CD8-positive, alpha-beta memory T cell (primary cell): ENCODE measurements around the gene JDP2. TPM values are rescaled to one million over a fixed set of nuclear protein-coding genes. Genes with fewer than 3 reads are reported as not detected.

Experiments used
- CTCF ChIA-PET: fragments of 350-600 bp; sonication (Branson Sonifier 250); formaldehyde crosslinking; loops from one replicate; lab custom pipeline; 2021; ENCODE audit warnings: antibody characterized with exemption; lab: Charles Lee
- POLR2A ChIA-PET: fragments of 350-600 bp; sonication (Branson Sonifier 250); formaldehyde crosslinking; loops from one replicate; lab custom pipeline; 2021; ENCODE audit warnings: antibody characterized with exemption; lab: Charles Lee
- DNase-seq, 5 donors: peaks; one replicate each; pipeline versions ENCODE4 v3.0.0 to v3.0.0-alpha.2; 2020 to 2022; ENCODE audit warnings: mixed read lengths in 1 of 5
- H3K27ac ChIP-seq: one replicate; pipeline ENCODE4 v1.7.0; 2013; ENCODE audit warnings: low read depth, mild to moderate bottlenecking, low read length, moderate library complexity
- H3K27me3 ChIP-seq: 2 replicates; pipeline ENCODE4 v1.7.0; 2013; ENCODE audit warnings: low read length, mild to moderate bottlenecking; ENCODE audit not compliant: insufficient read depth, poor library complexity, severe bottlenecking
- H3K36me3 ChIP-seq: 2 replicates; pipeline ENCODE4 v1.7.0; 2013; ENCODE audit warnings: mild to moderate bottlenecking, low read length, moderate library complexity; ENCODE audit not compliant: insufficient read depth
- H3K4me1 ChIP-seq: 2 replicates; pipeline ENCODE4 v1.7.0; 2013; ENCODE audit warnings: mild to moderate bottlenecking, low read length, moderate library complexity; ENCODE audit not compliant: insufficient read depth
- H3K4me3 ChIP-seq: 2 replicates; pipeline ENCODE4 v1.7.0; 2013; ENCODE audit warnings: mild to moderate bottlenecking, low read length
- H3K9me3 ChIP-seq: 2 replicates; pipeline ENCODE4 v1.7.0; 2013; ENCODE audit warnings: mild to moderate bottlenecking, low read length
- H3K27ac Mint-ChIP-seq, 8 donors: one replicate each; pipeline ENCODE4 v1.8.0; 2020 to 2021; ENCODE audit warnings: mixed read lengths in 8 of 8, mild to moderate bottlenecking in 6 of 8, inconsistent platforms in 3 of 8, moderate library complexity in 3 of 8
- H3K27me3 Mint-ChIP-seq, 2 donors: one replicate each; pipeline ENCODE4 v1.8.0; 2020 to 2021; ENCODE audit warnings: mixed read lengths in 2 of 2, mild to moderate bottlenecking in 1 of 2, moderate library complexity in 1 of 2
- H3K36me3 Mint-ChIP-seq, 3 donors: one replicate each; pipeline ENCODE4 v1.8.0; 2020 to 2021; ENCODE audit warnings: mixed read lengths in 3 of 3, inconsistent platforms in 1 of 3, mild to moderate bottlenecking in 1 of 3
- H3K4me1 Mint-ChIP-seq, 3 donors: one replicate each; pipeline ENCODE4 v1.8.0; 2020 to 2021; ENCODE audit warnings: mixed read lengths in 3 of 3, inconsistent platforms in 1 of 3, mild to moderate bottlenecking in 1 of 3
- H3K4me3 Mint-ChIP-seq, 7 donors: one replicate each; pipeline ENCODE4 v1.8.0; 2020 to 2021; ENCODE audit warnings: mixed read lengths in 7 of 7, mild to moderate bottlenecking in 6 of 7, moderate library complexity in 4 of 7, inconsistent platforms in 2 of 7
- H3K9me3 Mint-ChIP-seq, 5 donors: one replicate each; pipeline ENCODE4 v1.8.0; 2020 to 2022; ENCODE audit warnings: mixed read lengths in 5 of 5, mild to moderate bottlenecking in 3 of 5, moderate library complexity in 2 of 5, inconsistent platforms in 1 of 5
- polyA plus RNA-seq: library from polyadenylated mRNA; unstranded; fragments of 300-500 nt; fragmentation: Illumina TruSeq; gene quantifications from one replicate; pipeline ENCODE4 v1.2.3, GENCODE V29; 2021
- total RNA-seq, 2 experiments: library from RNA; stranded (reverse); gene quantifications; one replicate each; pipeline ENCODE4 v1.2.3, GENCODE V29; 2021

Gene JDP2
- total and polyA plus RNA-seq, 3 experiments from 2014 or later, result 0.24 to 0.53 TPM; not detected in 1

- no peaks in the 10 kb centered on the region for H3K36me3 ChIP-seq
- no peaks in the 10 kb centered on the region for H3K9me3 Mint-ChIP-seq
- H3K4me1 ChIP-seq, result no peaks in the 10 kb centered on the region
- H3K27ac Mint-ChIP-seq, result peak overlapping the region in 1 of 8 donors; percentile 65
- DNase-seq, result no peak
- no peak overlapping the region for H3K4me3 Mint-ChIP-seq
- ChIA-PET POLR2A (no interaction called here), CTCF (no interaction called here)
- no peaks in the 10 kb centered on the region for H3K36me3 Mint-ChIP-seq
- peaks cover 18 to 20% of the 10 kb centered on the region in 2 donors for H3K27me3 Mint-ChIP-seq
- no peaks in the 10 kb centered on the region for H3K9me3 ChIP-seq
- no peak overlapping the region for H3K4me3 ChIP-seq
- no peak overlapping the region for H3K27ac ChIP-seq
- H3K27me3 ChIP-seq, result peaks cover under 1% of the 10 kb centered on the region
- H3K4me1 Mint-ChIP-seq, result peaks cover 2 to 8% (median 5%) of the 10 kb centered on the region in 3 donors
Measured at GRCh38 chr14:75434138-75434889, 6.5 kb downstream of the JDP2 start.

DNA sequence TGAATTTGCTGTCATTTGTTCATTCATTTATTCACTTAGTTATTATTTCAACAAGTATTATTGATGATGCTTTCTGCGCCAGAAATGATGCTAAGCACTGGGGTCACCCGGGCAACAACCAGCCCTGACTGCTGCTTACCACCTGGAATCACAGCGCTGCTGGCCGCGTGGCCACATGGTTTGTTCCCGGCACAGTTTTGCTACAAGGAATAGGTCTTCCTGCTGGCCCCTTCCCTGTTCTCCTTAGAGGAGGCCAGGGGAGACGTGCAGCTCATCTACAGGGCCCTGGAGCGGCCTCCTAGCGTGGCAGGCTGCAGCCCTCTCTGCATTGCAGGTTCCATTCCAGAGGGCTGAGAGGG lies 7.0 kb downstream of the JDP2 start:
- H3K9me3 Mint-ChIP-seq, result no peaks in the 10 kb centered on the region
- H3K36me3 Mint-ChIP-seq, result no peaks in the 10 kb centered on the region
- H3K27me3 ChIP-seq, result no peaks in the 10 kb centered on the region
- no peak overlapping the region for H3K4me3 ChIP-seq
- H3K9me3 ChIP-seq, result no peaks in the 10 kb centered on the region
- no peak overlapping the region for H3K4me3 Mint-ChIP-seq
- no peaks in the 10 kb centered on the region for H3K36me3 ChIP-seq
- H3K4me1 Mint-ChIP-seq, result peaks cover 2 to 5% (median 4%) of the 10 kb centered on the region in 3 donors
- CTCF ChIA-PET, result interaction anchor here (1.1 kb wide), 1 partner anchor 127 kb away, joined by 3 read pairs; no protein-coding TSS in a partner anchor
- POLR2A ChIA-PET, result no interaction called here
- DNase-seq, result no peak
- no peak overlapping the region for H3K27ac ChIP-seq
- peaks cover 15 to 18% of the 10 kb centered on the region in 2 donors for H3K27me3 Mint-ChIP-seq
- H3K4me1 ChIP-seq, result no peaks in the 10 kb centered on the region
- no peak overlapping the region for H3K27ac Mint-ChIP-seq

GRCh38 chr14:75435473-75435872 lies 7.7 kb downstream of the JDP2 start:
- ChIA-PET CTCF (interaction anchor here (1.1 kb wide), 1 partner anchor 127 kb away, joined by 3 read pairs; no protein-coding TSS in a partner anchor), POLR2A (no interaction called here)
- Histone ChIP-seq H3K27me3 (no peaks in the 10 kb centered on the region), H3K27ac (no peak overlapping the region), H3K4me3 (no peak overlapping the region), H3K36me3 (no peaks in the 10 kb centered on the region), H3K9me3 (no peaks in the 10 kb centered on the region), H3K4me1 (no peaks in the 10 kb centered on the region)
- H3K4me1 Mint-ChIP-seq, result peaks cover 2 to 5% (median 4%) of the 10 kb centered on the region in 3 donors
- peak overlapping the region in 1 of 8 donors; percentile 73 for H3K27ac Mint-ChIP-seq
- no peaks in the 10 kb centered on the region for H3K9me3 Mint-ChIP-seq
- DNase-seq, result no peak
- H3K36me3 Mint-ChIP-seq, result no peaks in the 10 kb centered on the region
- peaks cover 14 to 17% of the 10 kb centered on the region in 2 donors for H3K27me3 Mint-ChIP-seq
- no peak overlapping the region for H3K4me3 Mint-ChIP-seq

GRCh38 chr14:75437201-75438143 lies 9.7 kb downstream of the JDP2 start:
- Mint-ChIP-seq H3K9me3 (no peaks in the 10 kb centered on the region), H3K27me3 (peaks cover 11 to 13% of the 10 kb centered on the region in 2 donors), H3K36me3 (no peaks in the 10 kb centered on the region), H3K27ac (no peak overlapping the region), H3K4me1 (peaks cover 2 to 5% (median 4%) of the 10 kb centered on the region in 3 donors), H3K4me3 (no peak overlapping the region)
- DNase-seq, result no peak
- H3K27me3 ChIP-seq, result no peaks in the 10 kb centered on the region
- ChIA-PET CTCF (no interaction called here), POLR2A (no interaction called here)
- H3K27ac ChIP-seq, result no peak overlapping the region
- H3K4me3 ChIP-seq, result no peak overlapping the region
- H3K9me3 ChIP-seq, result no peaks in the 10 kb centered on the region
- H3K4me1 ChIP-seq, result no peaks in the 10 kb centered on the region
- H3K36me3 ChIP-seq, result no peaks in the 10 kb centered on the region

- Histone ChIP-seq H3K4me1 (no peaks in the 10 kb centered on the region), H3K4me3 (no peak overlapping the region), H3K9me3 (no peaks in the 10 kb centered on the region), H3K36me3 (no peaks in the 10 kb centered on the region), H3K27ac (no peak overlapping the region), H3K27me3 (no peaks in the 10 kb centered on the region)
- no peaks in the 10 kb centered on the region for H3K9me3 Mint-ChIP-seq
- ChIA-PET CTCF (no interaction called here), POLR2A (no interaction called here)
- no peak for DNase-seq
- peaks cover 7 to 11% of the 10 kb centered on the region in 2 donors for H3K27me3 Mint-ChIP-seq
- H3K36me3 Mint-ChIP-seq, result no peaks in the 10 kb centered on the region
- H3K4me1 Mint-ChIP-seq, result peaks cover 2 to 5% (median 4%) of the 10 kb centered on the region in 3 donors
- no peak overlapping the region for H3K4me3 Mint-ChIP-seq
- H3K27ac Mint-ChIP-seq, result no peak overlapping the region
Measured at GRCh38 chr14:75438486-75439080, 10.8 kb downstream of the JDP2 start.

- Mint-ChIP-seq H3K9me3 (no peaks in the 10 kb centered on the region), H3K4me3 (no peak overlapping the region), H3K4me1 (peaks cover 2 to 5% (median 4%) of the 10 kb centered on the region in 3 donors), H3K27me3 (peaks cover 9 to 12% of the 10 kb centered on the region in 2 donors), H3K36me3 (no peaks in the 10 kb centered on the region), H3K27ac (no peak overlapping the region)
- Histone ChIP-seq H3K27me3 (no peaks in the 10 kb centered on the region), H3K36me3 (no peaks in the 10 kb centered on the region), H3K4me3 (no peak overlapping the region), H3K27ac (no peak overlapping the region), H3K9me3 (no peaks in the 10 kb centered on the region), H3K4me1 (no peaks in the 10 kb centered on the region)
- ChIA-PET POLR2A (no interaction called here), CTCF (interaction anchor here (0.6 kb wide), 1 partner anchor 385 kb away, joined by 3 read pairs; no protein-coding TSS in a partner anchor)
- DNase-seq, result no peak
Measured at GRCh38 chr14:75439989-75440388, 12.2 kb downstream of the JDP2 start.

DNA sequence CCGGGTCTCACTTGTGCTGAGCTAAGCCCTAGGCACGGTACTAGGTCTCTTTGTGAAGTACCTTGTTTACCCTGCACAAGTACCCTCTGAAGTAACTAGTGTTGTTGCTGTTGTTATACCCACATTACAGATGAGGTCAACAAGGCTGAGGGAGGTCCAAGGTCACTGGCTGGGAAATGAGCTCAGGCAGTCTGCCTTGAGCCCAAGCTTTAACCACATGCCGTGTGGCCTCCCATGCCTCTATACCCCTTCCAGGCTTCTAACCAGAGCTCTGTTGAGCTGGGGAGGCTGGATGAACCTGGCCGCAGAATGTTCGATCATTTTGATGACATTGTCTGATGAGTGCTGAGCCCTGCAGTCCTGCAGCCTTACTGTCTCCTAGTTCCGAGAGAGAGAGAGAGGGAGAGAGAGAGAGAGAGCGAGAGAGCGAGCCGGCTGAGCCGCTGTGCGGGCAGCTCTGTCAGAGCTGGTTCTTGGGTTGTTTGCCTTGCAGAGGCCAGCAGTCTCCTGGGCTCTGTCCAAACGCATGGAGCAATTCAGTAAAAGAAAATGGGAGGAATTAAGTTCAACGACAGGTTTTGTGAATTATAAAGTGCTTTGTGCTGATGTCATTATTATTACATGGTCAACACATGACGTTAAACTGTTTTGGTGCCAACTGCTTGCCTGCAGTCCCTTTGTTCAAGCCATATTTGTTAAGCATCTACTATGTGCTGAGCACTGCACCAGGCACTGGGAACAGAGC lies 13.1 kb downstream of the JDP2 start:
- ChIA-PET CTCF (no interaction called here), POLR2A (no interaction called here)
- Histone ChIP-seq H3K36me3 (no peaks in the 10 kb centered on the region), H3K9me3 (no peaks in the 10 kb centered on the region), H3K27me3 (no peaks in the 10 kb centered on the region), H3K27ac (no peak overlapping the region), H3K4me1 (no peaks in the 10 kb centered on the region), H3K4me3 (no peak overlapping the region)
- Mint-ChIP-seq H3K4me1 (no peaks in the 10 kb centered on the region), H3K36me3 (no peaks in the 10 kb centered on the region), H3K9me3 (no peaks in the 10 kb centered on the region), H3K4me3 (no peak overlapping the region), H3K27ac (peak overlapping the region in 1 of 8 donors; percentile 72), H3K27me3 (peaks cover 5 to 10% of the 10 kb centered on the region in 2 donors)
- DNase-seq, result no peak
